Pons (tissue), 1 donor: ENCODE data around the gene IGSF3.

Experiments
- DNase-seq: peaks from one replicate; pipeline ENCODE4 v3.0.0-alpha.2; 2016; ENCODE audit warnings: low spot score

The IGSF3 gene

DNA sequence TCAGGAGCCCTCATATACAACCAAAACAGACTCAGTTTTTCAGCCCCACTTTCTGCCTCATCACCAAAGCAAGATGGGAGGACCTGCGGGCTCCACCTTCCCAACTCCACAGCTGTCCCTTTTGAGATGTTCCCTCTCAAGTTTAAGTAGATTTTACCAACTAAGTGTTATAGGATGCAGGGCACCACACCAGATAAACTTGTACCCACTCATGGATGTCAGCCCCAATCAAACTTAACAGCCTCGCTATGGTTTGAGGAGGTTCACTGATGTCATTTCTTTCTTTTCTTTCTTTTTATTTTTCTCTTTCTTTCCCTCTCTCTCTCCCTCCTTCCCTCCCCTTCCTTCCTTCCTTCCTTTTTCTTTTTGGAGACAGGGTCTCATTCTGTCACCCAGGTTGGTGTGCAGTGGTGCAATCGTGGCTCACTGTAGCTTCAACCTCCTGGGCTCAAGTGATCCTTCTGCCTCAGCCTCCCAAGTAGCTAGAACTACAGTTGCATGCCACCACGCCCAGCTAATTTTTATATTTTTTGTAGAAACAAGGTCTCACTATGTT lies 110.1 kb downstream of the IGSF3 start:
- DNase-seq = no peak

GRCh38 chr1:116556289-116557006 lies 111.1 kb downstream of the IGSF3 start:
- DNase-seq = no peak

DNA sequence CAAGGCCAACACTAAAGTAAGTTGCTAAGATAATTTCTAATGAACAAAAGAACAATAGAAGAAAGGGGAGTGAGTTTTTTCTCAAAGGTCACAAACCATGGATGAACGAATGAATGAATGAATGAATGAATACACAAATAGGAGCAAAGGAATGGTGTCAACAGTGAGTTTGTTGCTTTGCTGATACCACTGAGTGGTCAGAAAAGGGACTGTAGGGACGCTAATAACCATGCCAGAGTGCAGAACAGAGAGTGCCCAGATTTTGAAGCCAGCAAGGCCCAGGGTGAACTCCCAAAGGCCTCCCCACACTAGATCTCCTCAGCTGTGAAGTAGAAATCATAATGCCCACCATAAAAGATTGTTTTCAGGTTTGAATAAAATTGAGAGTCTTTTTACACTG lies 112.6 kb downstream of the IGSF3 start:
- no peak for DNase-seq

GRCh38 chr1:116553386-116554115 lies 114.0 kb downstream of the IGSF3 start:
- no peak for DNase-seq

DNA sequence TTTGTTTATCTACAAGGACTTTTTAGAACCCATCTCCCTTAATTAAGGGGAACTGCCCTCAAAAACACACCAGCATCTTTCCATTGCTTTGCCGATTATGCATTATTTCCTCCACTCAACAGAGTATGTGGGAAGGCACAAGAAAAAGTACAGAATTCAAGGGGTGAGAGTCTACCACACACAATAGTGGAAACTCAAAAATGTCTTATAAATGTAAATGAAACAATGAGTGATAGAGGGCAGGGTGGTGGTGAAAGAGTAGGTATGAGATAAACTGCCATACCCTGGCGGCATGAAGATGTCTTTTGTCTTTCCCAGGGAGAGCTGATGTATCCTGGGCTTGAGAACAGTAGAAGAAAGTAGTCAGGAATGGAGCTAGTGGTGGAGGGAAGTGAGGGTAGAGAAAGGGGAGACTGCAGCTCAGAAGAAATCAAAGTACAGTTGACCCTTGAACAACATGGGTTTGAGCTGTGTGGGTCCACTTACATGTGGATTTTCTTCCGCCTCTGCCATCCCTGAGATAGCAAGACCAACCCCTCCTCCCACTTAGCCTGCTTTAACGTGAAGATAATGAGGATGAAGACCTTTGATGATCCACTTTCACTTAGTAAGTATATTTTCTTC lies 121.1 kb downstream of the IGSF3 start:
- DNase-seq = no peak

GRCh38 chr1:116545359-116545705 lies 122.2 kb downstream of the IGSF3 start:
- DNase-seq = no peak

GRCh38 chr1:116544588-116545358 lies 122.8 kb downstream of the IGSF3 start:
- DNase-seq = no peak

DNA sequence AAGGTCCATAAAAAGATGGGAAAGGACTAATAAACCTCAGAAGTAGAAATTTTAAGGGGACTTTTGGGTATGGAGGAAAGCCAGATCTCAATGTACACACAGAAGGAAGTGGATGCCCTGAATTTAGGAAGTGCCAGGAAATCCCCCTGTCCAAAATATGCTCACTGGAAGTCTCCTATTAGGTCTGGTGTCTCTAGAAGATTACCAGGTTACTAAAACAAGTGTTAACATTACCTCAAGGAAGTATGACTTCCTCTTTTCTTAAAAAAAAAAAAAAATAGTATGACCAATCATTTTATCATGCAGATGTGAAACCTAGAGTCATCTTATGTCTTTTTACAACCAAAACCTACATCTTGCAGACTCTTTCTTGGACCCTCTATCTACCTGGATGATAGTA lies 127.4 kb downstream of the IGSF3 start:
- no peak for DNase-seq

GRCh38 chr1:116538544-116538943 lies 129.0 kb downstream of the IGSF3 start:
- DNase-seq = peak; percentile 23

- DNase-seq = peak; percentile 30
These were observed 129.6 kb downstream of the IGSF3 start for GRCh38 chr1:116537898-116538297.

DNA sequence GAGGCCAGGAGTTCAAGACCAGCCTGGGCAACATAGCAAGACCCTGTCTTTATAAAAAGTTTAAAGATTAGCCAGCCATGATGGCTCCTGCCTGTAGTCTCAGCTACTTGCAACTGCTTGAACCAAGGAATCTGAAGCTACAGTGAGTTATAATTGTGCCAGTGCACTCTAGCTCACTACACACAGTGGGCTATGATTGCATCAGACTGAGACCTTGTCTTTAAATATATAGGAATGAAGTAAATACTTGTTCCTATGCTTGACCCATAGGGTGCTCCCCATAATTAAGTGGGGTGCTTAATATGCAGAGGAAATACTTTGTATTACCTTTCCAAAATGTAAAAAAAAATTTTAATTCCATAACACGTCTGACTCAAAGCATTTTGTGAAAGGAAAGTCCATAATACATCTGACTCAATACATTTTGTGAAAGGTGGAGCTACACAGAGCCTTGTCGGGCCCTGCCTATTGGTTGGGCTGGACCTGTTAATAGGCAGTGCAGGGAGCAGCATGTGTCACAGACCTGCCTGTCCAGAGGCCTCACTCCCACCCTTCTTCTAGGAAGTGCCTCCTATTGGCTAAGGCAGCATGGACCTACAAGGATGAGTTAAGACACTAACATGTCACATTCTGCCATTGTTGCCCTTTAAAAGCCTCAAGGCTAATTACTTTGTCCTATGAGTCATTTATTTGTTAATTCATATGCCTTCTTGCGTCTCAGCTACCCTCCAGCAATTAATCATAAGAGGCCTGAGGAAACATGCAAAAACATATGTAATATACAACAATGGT lies 130.3 kb downstream of the IGSF3 start:
- DNase-seq = no peak

DNA sequence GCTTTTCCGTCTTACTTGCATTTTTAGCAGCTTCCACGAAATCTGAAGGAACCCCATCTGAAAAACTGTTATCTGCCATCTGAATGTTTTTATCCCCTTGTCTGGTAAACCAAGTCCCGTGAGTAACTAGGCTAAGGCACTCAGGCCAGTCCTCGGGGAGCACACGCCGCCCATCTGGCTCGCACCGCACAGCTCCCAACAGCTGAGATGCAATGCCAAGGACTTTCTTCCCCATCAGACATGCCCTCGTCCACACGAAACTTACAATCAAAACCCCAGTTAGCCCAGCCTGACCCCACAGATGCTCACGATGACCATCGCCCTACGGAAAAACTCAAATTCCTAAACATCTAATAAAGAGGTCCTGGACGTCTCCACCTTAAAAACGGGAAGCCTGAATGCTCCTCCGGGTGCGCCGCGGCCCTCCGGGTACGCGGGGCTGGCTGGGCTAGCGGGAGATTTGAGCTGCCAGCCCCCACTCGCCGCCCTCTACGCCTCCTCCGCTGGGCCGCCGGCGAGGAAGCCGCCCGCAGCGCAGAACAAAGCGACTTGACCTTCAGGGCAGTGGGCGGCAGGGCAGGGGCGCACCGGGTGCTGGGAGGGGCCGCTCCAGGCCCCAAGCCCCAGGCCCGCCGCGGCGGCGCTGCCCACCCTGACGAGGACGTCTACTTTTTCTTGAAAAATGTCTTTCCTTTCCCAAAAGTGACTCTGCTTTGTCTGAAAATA lies 133.4 kb downstream of the IGSF3 start:
- no peak for DNase-seq

DNA sequence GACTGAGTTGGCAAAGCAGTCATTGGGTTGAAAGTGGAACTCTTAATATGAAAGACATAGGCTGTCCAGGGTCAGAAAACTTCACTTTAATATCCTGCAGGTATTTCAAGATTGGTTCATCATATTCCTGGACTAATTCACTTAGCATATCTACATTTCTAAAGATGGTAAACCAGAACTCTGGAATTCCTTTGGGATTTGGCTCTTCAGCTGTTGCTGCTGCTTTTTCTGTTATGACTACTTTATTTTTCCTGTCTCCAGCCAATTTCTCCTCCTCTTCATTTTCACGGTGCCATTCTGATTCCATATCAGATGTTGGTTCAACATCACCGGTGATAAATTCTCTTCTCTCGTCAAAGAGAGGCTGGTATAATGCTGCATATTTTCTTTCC lies 134.1 kb downstream of the IGSF3 start:
- no peak for DNase-seq

GRCh38 chr1:116532671-116533428 lies 134.7 kb downstream of the IGSF3 start:
- DNase-seq = no peak

GRCh38 chr1:116531917-116532316 lies 135.6 kb downstream of the IGSF3 start:
- DNase-seq = no peak

DNA sequence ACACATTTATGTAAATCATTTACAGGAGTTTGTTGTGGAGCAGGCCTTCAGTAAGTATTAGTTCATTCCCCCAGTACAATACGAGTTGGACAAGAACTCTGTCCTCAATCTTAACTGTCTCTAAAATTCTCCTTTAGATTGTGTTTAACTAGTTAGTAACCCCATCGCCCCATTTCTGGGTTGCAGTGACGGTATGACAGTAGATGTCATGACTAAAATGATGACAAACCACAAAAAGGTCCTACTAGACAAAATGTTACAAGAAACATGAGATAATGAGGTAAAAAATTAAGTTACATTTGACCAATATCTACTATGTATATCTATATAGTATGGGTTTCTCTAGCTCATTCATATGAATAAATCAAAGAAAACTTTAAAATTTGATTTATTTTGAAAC lies 137.9 kb downstream of the IGSF3 start:
- no peak for DNase-seq

- no peak for DNase-seq
These were observed 138.3 kb downstream of the IGSF3 start for GRCh38 chr1:116529199-116529631.

- DNase-seq = no peak
These were observed 139.0 kb downstream of the IGSF3 start for GRCh38 chr1:116528329-116529083.

DNA sequence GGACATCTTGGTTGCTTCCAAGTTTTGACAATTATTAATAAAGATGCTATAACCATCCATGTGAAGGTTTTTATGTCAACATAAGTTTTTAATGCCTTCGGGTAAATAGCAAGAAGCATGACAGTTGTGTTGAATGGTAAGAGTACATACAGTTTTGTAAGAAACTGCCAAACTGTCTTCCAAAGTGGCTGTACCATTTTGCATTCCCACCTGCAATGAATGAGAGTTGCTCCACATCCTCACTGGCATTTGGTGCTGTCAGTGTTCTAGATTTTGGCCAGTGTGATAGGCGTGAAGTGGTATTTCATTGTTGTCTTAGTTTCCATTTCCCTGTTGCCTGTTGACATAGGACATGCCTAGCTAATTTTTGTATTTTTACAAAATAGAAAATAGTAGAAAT lies 142.1 kb downstream of the IGSF3 start:
- no peak for DNase-seq
